LHCN-M2 (cell line): ENCODE results near the gene CCDC69. TPM values are rescaled to one million over a fixed set of nuclear protein-coding genes. Genes with fewer than 3 reads are reported as not detected.

Source experiments
- DNase-seq: peaks from one replicate; pipeline ENCODE4 v3.0.0-alpha.2; 2012; ENCODE audit warnings: low read depth
- total RNA-seq: library from RNA; depleted of rRNA; stranded (reverse); fragments of >200 nt; gene quantifications from 2 replicates; pipeline ENCODE4 v1.2.3, GENCODE V29; 2014; rRNA removed

The CCDC69 gene
- total RNA-seq, 1 experiment from 2014 or later: 0.29 TPM

DNA sequence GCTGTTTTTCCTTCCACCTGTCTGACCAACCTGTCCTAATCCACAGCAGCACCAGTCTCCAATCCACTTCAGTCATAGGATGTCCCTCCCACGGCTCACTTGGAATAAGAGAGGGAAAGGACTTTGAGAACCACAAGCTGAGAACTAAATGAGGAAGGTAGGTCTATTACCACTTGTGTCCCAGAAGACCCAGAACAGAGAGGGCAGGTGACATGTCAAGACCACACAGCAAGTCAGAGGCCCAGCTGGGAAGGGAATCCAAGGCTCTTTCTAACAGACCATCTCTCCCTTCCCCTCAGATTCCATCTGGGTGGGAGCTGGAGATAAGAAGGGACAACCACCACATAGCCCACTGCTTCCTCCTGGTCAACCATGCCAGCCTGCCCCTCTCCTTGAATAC lies 81.0 kb downstream of the CCDC69 start:
- no peak for DNase-seq

DNA sequence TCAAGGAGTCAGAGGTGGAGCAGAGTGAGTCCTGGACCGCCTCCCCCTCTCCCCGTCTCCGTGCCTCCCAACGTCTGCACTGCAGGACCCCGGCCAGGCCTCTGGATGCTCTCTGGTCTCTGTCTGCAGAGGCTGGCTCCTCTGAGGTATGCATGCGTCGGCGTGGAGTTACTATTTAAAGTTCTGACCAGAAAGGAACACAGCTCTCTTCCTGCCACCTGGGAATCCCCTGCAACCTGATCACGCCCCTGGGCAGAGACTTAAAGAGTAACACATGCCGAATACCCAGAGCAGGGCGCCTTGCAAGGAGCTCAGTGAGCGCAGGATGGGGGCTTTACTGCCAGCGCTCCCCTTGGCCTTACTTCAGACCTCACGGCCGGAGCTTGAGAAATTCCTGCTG lies 82.4 kb downstream of the CCDC69 start:
- DNase-seq: no peak

DNA sequence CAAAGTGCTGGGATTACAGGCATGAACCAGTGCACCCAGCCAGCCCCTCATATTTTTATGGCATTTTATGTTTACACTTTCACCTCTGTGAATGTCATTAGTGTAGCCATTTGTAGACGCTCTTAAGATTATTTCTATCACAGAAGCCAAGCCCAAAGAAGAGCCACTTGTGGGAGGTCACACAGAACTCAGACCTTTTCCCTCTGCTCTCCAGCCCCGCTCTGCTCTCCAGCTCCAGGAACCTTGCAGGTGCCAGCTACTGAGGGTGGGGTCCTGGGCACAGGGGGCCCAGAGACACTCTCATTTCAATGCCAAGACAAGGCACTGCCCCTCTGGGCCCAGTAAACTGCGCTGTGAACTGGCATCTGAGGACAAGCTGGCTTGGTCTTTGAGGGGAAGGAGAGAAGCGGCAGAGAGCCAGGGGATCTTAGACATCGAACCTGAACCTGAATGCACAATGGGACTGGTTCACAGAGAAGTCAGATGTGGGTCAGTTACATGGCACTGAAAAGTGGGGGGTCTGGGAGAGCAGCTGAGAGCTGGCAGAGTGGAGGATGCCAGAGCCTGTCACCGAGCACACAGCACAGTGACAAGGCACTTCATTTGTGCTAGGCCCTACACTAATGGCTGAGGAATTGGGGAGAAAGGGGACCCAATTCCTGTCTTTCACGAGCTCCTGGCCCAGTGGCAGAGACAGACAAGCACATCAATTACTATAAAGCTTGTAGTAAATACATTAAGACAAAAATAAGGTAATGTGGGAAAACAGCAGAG lies 83.0 kb downstream of the CCDC69 start:
- DNase-seq: no peak

DNA sequence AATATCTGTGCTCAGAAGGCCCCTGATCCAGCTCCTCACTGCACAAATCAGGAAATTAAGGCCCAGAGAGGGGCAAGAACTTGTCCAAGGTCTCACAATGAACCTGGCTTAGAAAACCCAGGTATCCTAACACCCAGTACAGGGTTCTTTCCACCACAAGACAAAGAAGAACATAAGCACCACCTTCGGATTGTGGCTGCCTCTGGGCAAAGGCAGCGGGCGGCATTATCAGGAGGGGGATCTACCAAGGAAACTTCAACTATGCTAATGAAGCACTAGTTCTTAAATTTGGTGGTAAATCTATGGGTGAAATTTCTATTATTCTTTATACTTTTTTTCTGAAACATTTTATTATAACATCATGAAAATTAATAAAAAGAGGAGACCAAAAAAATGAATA lies 84.2 kb downstream of the CCDC69 start:
- no peak for DNase-seq

DNA sequence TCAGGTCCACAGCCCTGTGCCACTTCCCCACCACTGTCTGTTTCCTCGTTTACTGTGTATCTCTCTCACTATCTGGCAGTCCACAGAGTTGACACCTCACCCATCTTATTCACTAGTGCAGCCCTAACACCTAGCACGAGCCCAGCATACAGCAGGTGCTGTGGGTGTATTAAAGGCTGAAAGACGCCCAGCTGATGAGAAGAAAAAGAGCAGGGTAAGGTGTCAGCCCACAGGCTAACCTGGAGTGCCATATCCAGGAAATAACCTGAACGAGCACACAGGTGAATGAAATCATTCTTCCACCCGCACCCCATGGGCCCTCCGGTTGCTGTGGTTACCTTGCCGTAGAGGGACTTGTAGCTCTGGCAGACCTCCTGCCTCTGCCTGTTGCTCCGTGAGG lies 84.9 kb downstream of the CCDC69 start:
- DNase-seq: no peak

DNA sequence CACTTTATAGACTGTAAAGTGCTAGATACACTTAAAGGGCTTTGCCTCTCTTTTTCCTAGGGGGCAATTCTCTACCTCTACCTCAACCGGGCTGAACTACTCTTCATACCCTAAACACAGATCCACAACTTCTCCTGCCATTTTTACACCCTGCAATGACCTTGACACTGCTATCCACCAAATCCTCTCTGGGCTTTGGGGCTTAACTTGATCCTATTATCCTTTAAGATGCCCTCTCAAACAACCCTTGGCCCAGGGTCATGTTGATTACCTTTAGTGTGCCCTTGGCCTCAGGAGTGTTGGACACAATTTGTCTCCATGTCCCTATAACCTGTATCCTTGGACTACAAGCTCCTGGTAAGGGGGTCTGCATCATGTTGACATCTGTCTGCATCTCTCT lies 85.8 kb downstream of the CCDC69 start:
- no peak for DNase-seq

DNA sequence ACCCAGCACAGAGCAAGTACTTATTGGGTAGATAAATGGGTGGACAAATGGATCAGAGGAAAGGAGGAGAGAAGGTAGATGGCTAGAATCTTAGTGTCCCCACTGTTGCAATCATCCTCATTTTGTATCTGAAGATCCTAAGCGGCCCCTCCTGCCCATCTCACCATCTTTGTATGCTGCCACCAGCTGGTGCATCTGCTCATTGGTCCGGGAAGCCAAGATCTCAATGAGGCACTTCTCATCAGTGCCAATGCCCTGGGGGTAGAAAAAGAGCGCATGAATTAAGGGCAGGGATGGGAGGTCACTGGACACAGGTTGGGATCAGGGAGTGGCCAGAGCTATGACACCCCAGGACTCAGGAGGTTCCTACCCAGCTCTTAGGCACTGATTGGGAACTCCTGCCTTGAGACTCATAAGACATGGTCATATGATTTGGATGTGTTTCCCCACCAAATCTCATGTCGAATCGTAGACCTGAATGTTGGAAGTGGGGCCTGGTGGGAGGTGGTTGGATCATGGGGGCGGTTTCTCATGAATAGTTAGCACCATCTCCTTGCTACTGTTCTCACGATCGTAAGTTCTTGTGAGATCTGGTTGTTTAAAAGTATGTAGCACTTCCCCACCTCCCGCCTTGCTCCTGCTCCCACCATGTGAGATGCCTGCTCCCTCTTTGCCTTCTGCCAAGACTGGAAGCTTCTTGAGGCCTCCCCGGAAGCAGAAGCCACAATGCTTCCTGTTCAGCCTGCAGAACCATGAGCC lies 86.6 kb downstream of the CCDC69 start:
- DNase-seq: no peak

DNA sequence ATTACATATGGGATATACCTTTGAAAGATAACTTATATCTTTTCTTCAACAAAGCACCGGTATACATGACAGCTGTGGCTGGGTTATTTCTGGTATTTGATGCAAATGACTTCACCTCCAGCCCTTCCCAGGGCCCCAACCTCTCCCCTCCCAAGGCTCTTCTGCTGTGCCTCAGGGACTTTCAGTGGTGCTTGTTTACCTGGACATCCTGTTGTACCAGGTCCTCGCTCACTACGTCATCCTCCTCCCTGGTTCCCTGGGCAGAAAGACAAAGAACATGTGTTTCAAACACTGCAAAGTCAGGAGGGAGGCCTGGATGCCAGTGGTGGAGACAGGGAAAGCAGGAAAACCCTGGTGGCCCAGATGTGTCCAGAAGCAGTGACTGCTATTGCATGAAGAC lies 89.7 kb downstream of the CCDC69 start:
- DNase-seq: no peak

DNA sequence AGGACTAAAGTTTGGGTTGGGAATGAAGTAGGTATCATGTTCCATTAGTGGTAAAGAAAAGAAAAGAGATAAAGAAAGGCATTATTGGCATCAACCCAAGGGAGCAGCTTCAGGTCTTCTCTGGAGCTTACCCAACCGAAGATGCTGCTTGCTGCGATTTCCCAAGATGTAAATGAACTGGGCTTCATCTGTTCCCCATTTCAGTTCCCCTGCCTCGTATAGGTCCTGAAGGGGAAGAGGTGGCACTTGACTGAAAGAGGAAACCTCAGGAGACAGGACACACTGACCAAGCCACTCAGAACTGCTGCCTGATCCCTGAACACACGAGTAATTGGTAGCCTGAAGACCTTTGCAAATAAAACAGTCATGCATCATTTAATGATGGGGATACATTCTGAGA lies 90.9 kb downstream of the CCDC69 start:
- DNase-seq: no peak

Other genes starting within 250 kb of the CCDC69 start
- 1.0 and 7.3 TPM in 2 replicates for gene GPX3, start 203.5 kb downstream of the CCDC69 start, total RNA-seq
- 151 and 186 TPM in 2 replicates for gene TNIP1, start 143.1 kb downstream of the CCDC69 start, total RNA-seq
- 777 and 795 TPM in 2 replicates for gene ANXA6, start 66.3 kb downstream of the CCDC69 start, total RNA-seq
- gene GM2A, start 29.1 kb upstream of the CCDC69 start, total RNA-seq: 27.8 and 29.6 TPM in 2 replicates
- gene SLC36A3, start 79.7 kb upstream of the CCDC69 start, total RNA-seq: not detected in 2 replicates
- gene SLC36A2, start 123.5 kb upstream of the CCDC69 start, total RNA-seq: not detected in 2 replicates
- gene SLC36A1, start 223.5 kb upstream of the CCDC69 start, total RNA-seq: 6.5 and 11.7 TPM in 2 replicates